HG02870 (cell line): ENCODE results near the gene IGF1R.

Experiments used
- ATAC-seq: cut with Tn5 transposase; IDR thresholded peaks from one replicate; pipeline ENCODE4 v1.9.1; 2021; ENCODE audit warnings: mild to moderate bottlenecking, moderate library complexity; ENCODE audit not compliant: unreplicated experiment

Gene IGF1R

GRCh38 chr15:98853617-98854420, 205.5 kb downstream of the IGF1R start:
- ATAC-seq, result no peak

GRCh38 chr15:98854496-98854895, 206.2 kb downstream of the IGF1R start:
- ATAC-seq, result no peak

GRCh38 chr15:98855067-98855814, 206.9 kb downstream of the IGF1R start:
- no peak for ATAC-seq

- ATAC-seq, result no peak
These were observed 207.6 kb downstream of the IGF1R start for GRCh38 chr15:98855815-98856531.

- ATAC-seq, result no peak
These were observed 208.2 kb downstream of the IGF1R start for GRCh38 chr15:98856532-98856907.

- ATAC-seq, result no peak
These were observed 210.3 kb downstream of the IGF1R start for GRCh38 chr15:98858610-98859023.

GRCh38 chr15:98859149-98859548, 210.8 kb downstream of the IGF1R start:
- ATAC-seq, result no peak

- ATAC-seq, result no peak
These were observed 212.1 kb downstream of the IGF1R start for GRCh38 chr15:98860281-98861041.

GRCh38 chr15:98861188-98861587, 212.8 kb downstream of the IGF1R start:
- ATAC-seq, result no peak

GRCh38 chr15:98863983-98864382, 215.6 kb downstream of the IGF1R start:
- ATAC-seq, result no peak

GRCh38 chr15:98865397-98866339, 217.3 kb downstream of the IGF1R start:
- ATAC-seq, result peak; percentile 90

- no peak for ATAC-seq
These were observed 218.2 kb downstream of the IGF1R start for GRCh38 chr15:98866511-98866910.

- ATAC-seq, result no peak
These were observed 220.2 kb downstream of the IGF1R start for GRCh38 chr15:98868564-98868963.

GRCh38 chr15:98870788-98871187, 222.4 kb downstream of the IGF1R start:
- no peak for ATAC-seq

GRCh38 chr15:98872774-98873173, 224.4 kb downstream of the IGF1R start:
- ATAC-seq, result no peak

- ATAC-seq, result no peak
These were observed 225.3 kb downstream of the IGF1R start for GRCh38 chr15:98873441-98874218.

- ATAC-seq, result no peak
These were observed 226.0 kb downstream of the IGF1R start for GRCh38 chr15:98874370-98874769.

- no peak for ATAC-seq
These were observed 226.4 kb downstream of the IGF1R start for GRCh38 chr15:98874773-98875172.

GRCh38 chr15:98875309-98875708, 227.0 kb downstream of the IGF1R start:
- ATAC-seq, result no peak
